ENCODE data around the gene KIZ. TPM values are rescaled to one million over a fixed set of nuclear protein-coding genes. Genes with fewer than 3 reads are reported as not detected.

Gene KIZ
- total RNA-seq, 1 experiment from 2014 or later = 43.6 TPM

GRCh38 chr20:21147593-21147992 lies 21.7 kb downstream of the KIZ start:
- no peak for ATAC-seq
- Mint-ChIP-seq H3K36me3 (peaks cover 6% of the 10 kb centered on the region; the same call in 1 of the 2 replicates), H3K9me3 (no peaks in the 10 kb centered on the region), H3K27me3 (ENCODE audit: low read depth) (no peaks in the 10 kb centered on the region), H3K27ac (no peak overlapping the region), H3K4me1 (no peaks in the 10 kb centered on the region), H3K4me3 (no peak overlapping the region)
- CTCF ChIA-PET = interaction anchor here (1.3 kb wide), 1 partner anchor 88 kb away, joined by 4 read pairs; no protein-coding TSS in a partner anchor
- TF ChIP-seq GRHL2 (CRISPR knock-in tag; IDR thresholded peaks at IDR 0.05; ENCODE audit: insufficient replicate concordance, severe bottlenecking) (no peak), TEAD4 (CRISPR knock-in tag; IDR thresholded peaks at IDR 0.05) (no peak), ZBTB21 (CRISPR knock-in tag; IDR thresholded peaks at IDR 0.05; ENCODE audit: borderline replicate concordance) (no peak), ERG (CRISPR knock-in tag; IDR thresholded peaks at IDR 0.05) (no peak), STAT6 (CRISPR knock-in tag; conservative IDR thresholded peaks at IDR 0.05; ENCODE audit: low read depth) (no peak), NR1H2 (CRISPR knock-in tag; IDR thresholded peaks at IDR 0.05) (no peak), ZNF532 (CRISPR knock-in tag; IDR thresholded peaks at IDR 0.05; ENCODE audit: borderline replicate concordance) (no peak), RORB (CRISPR knock-in tag; IDR thresholded peaks at IDR 0.05) (no peak), SMAD3 (CRISPR knock-in tag; IDR thresholded peaks at IDR 0.05; ENCODE audit: borderline replicate concordance) (no peak), ZSCAN18 (CRISPR knock-in tag; IDR thresholded peaks at IDR 0.05) (no peak), ATF6 (CRISPR knock-in tag; IDR thresholded peaks at IDR 0.05) (no peak), E2F1 (CRISPR knock-in tag; IDR thresholded peaks at IDR 0.05) (no peak), MAX (CRISPR knock-in tag; IDR thresholded peaks at IDR 0.05) (no peak), OVOL2 (CRISPR knock-in tag; IDR thresholded peaks at IDR 0.05; ENCODE audit: borderline replicate concordance) (no peak), TEAD1 (CRISPR knock-in tag; IDR thresholded peaks at IDR 0.05) (no peak), CREM (CRISPR knock-in tag; IDR thresholded peaks at IDR 0.05) (no peak)
- DNase-seq (ENCODE audit: low spot score) = no peak
- POLR2A ChIA-PET = interaction anchor here (0.6 to 0.9 kb wide), 4 partner anchors 11 to 879 kb away, joined by 3 to 4 read pairs (median 4); no protein-coding TSS in a partner anchor
